Kidney (tissue), 14 donors: ENCODE data around the gene AUTS2. TPM values are rescaled to one million over a fixed set of nuclear protein-coding genes. Genes with fewer than 3 reads are reported as not detected.

Experiments
- DNase-seq, 5 donors: peaks; one replicate each; pipeline ENCODE4 v3.0.0-alpha.2; 2013 to 2020
- FAIRE-seq: peaks from 2 replicates; lab custom pipeline; 2012; peaks lifted over from hg19 to GRCh38; lab: Jason Lieb, UNC
- H3K27ac ChIP-seq, 2 donors: one replicate each; pipeline ENCODE4 v1.7.0; 2013; ENCODE audit warnings: low read depth in 2 of 2, low read length in 2 of 2, inconsistent platforms in 1 of 2
- H3K27me3 ChIP-seq: one replicate; pipeline ENCODE4 v1.7.1; 2013; ENCODE audit warnings: low read length, inconsistent platforms; ENCODE audit not compliant: control insufficient read depth, insufficient read depth
- H3K36me3 ChIP-seq, 3 donors: one replicate each; pipeline versions ENCODE4 v1.7.0 to v1.7.1; 2013; ENCODE audit warnings: low read length in 3 of 3, control low read depth in 1 of 3, inconsistent platforms in 1 of 3; ENCODE audit not compliant: insufficient read depth in 3 of 3, control insufficient read depth in 2 of 3
- H3K4me1 ChIP-seq, 3 donors: one replicate each; pipeline versions ENCODE4 v1.7.0 to v1.7.1; 2013; ENCODE audit warnings: low read length in 3 of 3, inconsistent platforms in 1 of 3, low read depth in 1 of 3; ENCODE audit not compliant: control insufficient read depth in 2 of 3, insufficient read depth in 2 of 3
- H3K4me3 ChIP-seq, 3 donors: one replicate each; pipeline versions ENCODE4 v1.7.0 to v1.8.1; 2013; ENCODE audit warnings: low read length in 3 of 3, control low read depth in 1 of 3, inconsistent platforms in 1 of 3
- H3K9ac ChIP-seq, 3 donors: one replicate each; pipeline versions ENCODE4 v1.7.0 to v1.7.1; 2013; ENCODE audit warnings: low read length in 3 of 3, control low read depth in 1 of 3, inconsistent platforms in 1 of 3
- H3K9me3 ChIP-seq, 3 donors: one replicate each; pipeline versions ENCODE4 v1.7.0 to v1.7.1; 2013; ENCODE audit warnings: low read length in 3 of 3, control low read depth in 1 of 3, inconsistent platforms in 1 of 3; ENCODE audit not compliant: control insufficient read depth in 2 of 3, insufficient read depth in 1 of 3
- intact Hi-C: fragments of 100-400 bp; cut with DNase I; formaldehyde crosslinking; loops from one replicate; pipeline ENCODE4 v1.11.1; 2022
- polyA plus RNA-seq: library from polyadenylated mRNA; stranded (reverse); fragments of 350-450 nt; fragmentation: Illumina TruSeq; extraction: RNeasy Lipid Tissue Mini Kit (QIAGEN cat#74804); gene quantifications from one replicate; pipeline ENCODE4 v1.2.3, GENCODE V29; 2014; ENCODE audit warnings: low read depth, low replicate concordance; ENCODE audit not compliant: insufficient read depth
- total RNA-seq: library from RNA; stranded (reverse); fragmentation: NEBNext Ultra II Directional; extraction: Animal tissue kit (Norgen Biotek cat#: 25700); gene quantifications from one replicate; pipeline ENCODE4 v1.2.1, GENCODE V29; 2021
- TF ChIP-seq, protein P1 (sequence below): IDR thresholded peaks from 3 replicates; pipeline ENCODE4 v1.5.1; 2012; ENCODE audit warnings: mild to moderate bottlenecking, moderate library complexity, borderline replicate concordance; ENCODE audit not compliant: insufficient read depth; ENCODE audit errors: extremely low read depth
- donor health status: control.
- donor health status: control.
- donor health status: control.
- donor health status: control.
- donor health status: control.
- donor health status: DM: yes; HTN: yes; CAD: no.
- donor health status: Normal renal cell carcinoma (clear cell type).

The AUTS2 gene
- total and polyA plus RNA-seq, 2 donors from 2014 or later, result 5.2 to 33.8 TPM

DNA sequence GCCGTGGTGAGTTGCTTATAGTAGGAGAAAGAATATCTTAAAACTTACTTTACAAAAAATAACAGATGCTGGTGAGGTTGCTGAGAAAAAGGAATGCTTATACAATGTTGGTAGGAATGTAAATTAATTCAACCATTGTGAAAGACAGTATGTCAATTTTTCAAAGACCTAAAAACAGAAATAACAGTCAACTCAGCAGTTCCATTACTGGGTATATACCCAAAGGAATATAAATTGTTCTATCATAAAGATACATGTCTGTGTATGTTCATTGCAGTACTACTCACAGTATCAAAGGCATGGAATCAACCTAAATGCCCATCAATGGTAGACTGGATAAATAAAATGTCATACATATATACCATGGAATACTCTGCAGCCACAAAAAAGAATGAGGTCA, 420.4 kb downstream of the AUTS2 start:
- DNase-seq (no peak), FAIRE-seq (no peak)
- intact Hi-C loops, result no loop called here
- Histone ChIP-seq H3K4me3 (no peak overlapping the region), H3K9me3 (no peaks in the 10 kb centered on the region), H3K27ac (no peak overlapping the region), H3K27me3 (no peaks in the 10 kb centered on the region), H3K4me1 (peaks cover 0 to 2% (median 0%) of the 10 kb centered on the region in 3 donors), H3K9ac (no peak overlapping the region), H3K36me3 (no peaks in the 10 kb centered on the region)
- TF ChIP-seq, protein P1, sequence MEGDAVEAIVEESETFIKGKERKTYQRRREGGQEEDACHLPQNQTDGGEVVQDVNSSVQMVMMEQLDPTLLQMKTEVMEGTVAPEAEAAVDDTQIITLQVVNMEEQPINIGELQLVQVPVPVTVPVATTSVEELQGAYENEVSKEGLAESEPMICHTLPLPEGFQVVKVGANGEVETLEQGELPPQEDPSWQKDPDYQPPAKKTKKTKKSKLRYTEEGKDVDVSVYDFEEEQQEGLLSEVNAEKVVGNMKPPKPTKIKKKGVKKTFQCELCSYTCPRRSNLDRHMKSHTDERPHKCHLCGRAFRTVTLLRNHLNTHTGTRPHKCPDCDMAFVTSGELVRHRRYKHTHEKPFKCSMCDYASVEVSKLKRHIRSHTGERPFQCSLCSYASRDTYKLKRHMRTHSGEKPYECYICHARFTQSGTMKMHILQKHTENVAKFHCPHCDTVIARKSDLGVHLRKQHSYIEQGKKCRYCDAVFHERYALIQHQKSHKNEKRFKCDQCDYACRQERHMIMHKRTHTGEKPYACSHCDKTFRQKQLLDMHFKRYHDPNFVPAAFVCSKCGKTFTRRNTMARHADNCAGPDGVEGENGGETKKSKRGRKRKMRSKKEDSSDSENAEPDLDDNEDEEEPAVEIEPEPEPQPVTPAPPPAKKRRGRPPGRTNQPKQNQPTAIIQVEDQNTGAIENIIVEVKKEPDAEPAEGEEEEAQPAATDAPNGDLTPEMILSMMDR, result no peak

DNA sequence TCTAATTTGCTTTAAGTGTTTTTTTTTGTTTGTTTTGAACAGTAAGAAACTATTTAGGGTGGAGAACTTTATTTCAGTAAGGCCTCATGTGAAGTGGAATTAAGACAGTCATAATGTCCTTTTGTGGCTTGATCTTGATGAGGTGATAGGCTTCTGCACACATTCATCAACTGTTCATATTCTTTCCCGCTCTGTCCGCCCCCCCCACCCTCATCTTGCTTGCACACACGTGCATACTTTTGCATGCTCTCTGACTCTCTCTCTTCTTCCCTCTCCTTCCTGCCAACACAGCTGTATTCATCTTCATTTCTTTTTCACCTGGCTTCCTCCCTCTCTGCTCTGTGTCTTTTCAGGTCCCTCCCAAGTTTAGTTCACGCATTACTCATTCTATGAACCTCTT, 429.6 kb downstream of the AUTS2 start:
- intact Hi-C loops, result no loop called here
- Histone ChIP-seq H3K27ac (no peak overlapping the region), H3K36me3 (no peaks in the 10 kb centered on the region), H3K4me1 (no peaks in the 10 kb centered on the region), H3K9ac (no peak overlapping the region), H3K27me3 (no peaks in the 10 kb centered on the region), H3K4me3 (no peak overlapping the region), H3K9me3 (no peaks in the 10 kb centered on the region)
- TF ChIP-seq, protein P1, result no peak
- FAIRE-seq (no peak), DNase-seq (no peak)

DNA sequence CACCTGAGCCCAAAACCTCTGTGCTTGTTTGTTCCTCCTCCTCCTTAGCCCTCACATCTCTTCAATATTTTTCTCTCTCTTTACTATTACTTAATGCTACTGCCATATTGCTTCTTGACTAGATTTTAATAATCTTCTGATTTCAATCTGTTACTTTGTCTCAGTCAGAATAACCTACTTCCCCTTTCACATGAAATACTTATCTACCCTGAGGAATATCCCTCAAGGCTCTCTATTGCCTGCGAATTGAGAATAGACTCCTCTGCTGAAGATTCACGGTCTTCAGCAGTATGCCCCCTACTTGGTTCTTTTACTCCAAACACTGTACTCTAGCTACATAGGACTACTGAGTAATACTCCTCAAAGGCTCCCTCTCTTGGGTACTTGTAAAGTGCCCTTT, 430.3 kb downstream of the AUTS2 start:
- no peak overlapping the region for H3K4me3 ChIP-seq
- H3K9me3 ChIP-seq, result no peaks in the 10 kb centered on the region
- no peak overlapping the region for H3K9ac ChIP-seq
- TF ChIP-seq, protein P1, result no peak
- no peak for DNase-seq
- no peaks in the 10 kb centered on the region for H3K27me3 ChIP-seq
- no peak for FAIRE-seq
- no peaks in the 10 kb centered on the region for H3K4me1 ChIP-seq
- no peaks in the 10 kb centered on the region for H3K36me3 ChIP-seq
- H3K27ac ChIP-seq, result no peak overlapping the region
- intact Hi-C loops, result no loop called here

DNA sequence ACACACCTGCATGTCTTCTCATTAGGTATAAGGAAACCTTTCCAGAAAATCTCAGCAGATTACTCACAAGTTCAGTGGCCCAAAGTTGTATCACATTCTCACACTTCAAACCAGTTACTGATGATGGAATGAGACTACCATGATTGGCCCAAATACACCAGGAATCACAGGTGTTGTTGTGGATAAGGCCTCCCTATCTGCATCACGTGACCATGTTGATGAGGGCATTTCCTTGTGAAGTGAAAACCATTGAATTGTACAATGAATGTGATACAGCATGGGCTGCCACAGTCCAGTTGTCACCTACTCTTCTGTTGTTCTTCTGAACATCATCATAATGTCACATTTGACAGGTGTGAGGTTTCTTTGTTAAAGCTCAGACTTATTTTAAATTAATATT, 431.7 kb downstream of the AUTS2 start:
- H3K27ac ChIP-seq, result no peak overlapping the region
- intact Hi-C loops, result no loop called here
- no peak overlapping the region for H3K9ac ChIP-seq
- H3K9me3 ChIP-seq, result no peaks in the 10 kb centered on the region
- peaks cover 0 to under 1% (median 0%) of the 10 kb centered on the region in 3 donors for H3K4me1 ChIP-seq
- DNase-seq, result no peak
- no peak for FAIRE-seq
- H3K27me3 ChIP-seq, result no peaks in the 10 kb centered on the region
- TF ChIP-seq, protein P1, result no peak
- no peak overlapping the region for H3K4me3 ChIP-seq
- H3K36me3 ChIP-seq, result no peaks in the 10 kb centered on the region
